Measurements from ENCODE around the gene FZD4.
"Not testable (repeated sequence)": the region's sequence is repeated elsewhere in the genome, so short reads cannot be mapped to it uniquely, and the experiment has no call there.

FZD4 gene

GRCh38 chr11:86987679-86988078 is 32.5 kb upstream of the FZD4 start:
- no peaks in the 10 kb centered on the region for H3K4me1 Mint-ChIP-seq
- H3K36me3 Mint-ChIP-seq (ENCODE audit: insufficient read depth) = no peaks in the 10 kb centered on the region
- H3K27me3 Mint-ChIP-seq = peaks cover 29% of the 10 kb centered on the region
- H3K4me3 Mint-ChIP-seq = no peak overlapping the region
- ATAC-seq (replicated peaks; ENCODE audit: extremely low read depth, poor library complexity, severe bottlenecking) (no peak), DNase-seq (ENCODE audit: low spot score in 2 of 2) (no peak)
- H3K27ac Mint-ChIP-seq (ENCODE audit: low read depth) = no peak overlapping the region
- H3K9me3 Mint-ChIP-seq = no peaks in the 10 kb centered on the region

- Mint-ChIP-seq H3K36me3 (ENCODE audit: insufficient read depth) (no peaks in the 10 kb centered on the region), H3K4me1 (no peaks in the 10 kb centered on the region), H3K27ac (ENCODE audit: low read depth) (no peak overlapping the region), H3K9me3 (no peaks in the 10 kb centered on the region), H3K4me3 (no peak overlapping the region), H3K27me3 (peaks cover 33% of the 10 kb centered on the region)
- ATAC-seq (replicated peaks; ENCODE audit: extremely low read depth, poor library complexity, severe bottlenecking) (no peak), DNase-seq (ENCODE audit: low spot score in 2 of 2) (no peak)
Observed at GRCh38 chr11:86984701-86985100, 29.5 kb upstream of the FZD4 start.

- no peaks in the 10 kb centered on the region for H3K9me3 Mint-ChIP-seq
- H3K27ac Mint-ChIP-seq (ENCODE audit: low read depth) = no peak overlapping the region
- H3K27me3 Mint-ChIP-seq = peaks cover 26% of the 10 kb centered on the region
- no peak for ATAC-seq (replicated peaks; ENCODE audit: extremely low read depth, poor library complexity, severe bottlenecking)
- no peaks in the 10 kb centered on the region for H3K36me3 Mint-ChIP-seq (ENCODE audit: insufficient read depth)
- no peak for DNase-seq (ENCODE audit: low spot score in 2 of 2)
- H3K4me3 Mint-ChIP-seq = no peak overlapping the region
- no peaks in the 10 kb centered on the region for H3K4me1 Mint-ChIP-seq
Observed at GRCh38 chr11:86983021-86983488, 27.9 kb upstream of the FZD4 start.

GRCh38 chr11:86981777-86982540 is 26.8 kb upstream of the FZD4 start:
- ATAC-seq (replicated peaks; ENCODE audit: extremely low read depth, poor library complexity, severe bottlenecking) = no peak
- Mint-ChIP-seq H3K9me3 (no peaks in the 10 kb centered on the region), H3K4me3 (no peak overlapping the region), H3K27ac (ENCODE audit: low read depth) (no peak overlapping the region), H3K27me3 (peaks cover 18% of the 10 kb centered on the region), H3K4me1 (no peaks in the 10 kb centered on the region), H3K36me3 (ENCODE audit: insufficient read depth) (no peaks in the 10 kb centered on the region)
- no peak for DNase-seq (ENCODE audit: low spot score in 2 of 2)

- Mint-ChIP-seq H3K4me3 (no peak overlapping the region), H3K36me3 (ENCODE audit: insufficient read depth) (no peaks in the 10 kb centered on the region), H3K27ac (ENCODE audit: low read depth) (no peak overlapping the region), H3K27me3 (peaks cover 11% of the 10 kb centered on the region), H3K4me1 (no peaks in the 10 kb centered on the region), H3K9me3 (no peaks in the 10 kb centered on the region)
- ATAC-seq (replicated peaks; ENCODE audit: extremely low read depth, poor library complexity, severe bottlenecking) (no peak), DNase-seq (ENCODE audit: low spot score in 2 of 2) (no peak)
Observed at GRCh38 chr11:86980086-86980796, 25.0 kb upstream of the FZD4 start.

- Mint-ChIP-seq H3K4me1 (no peaks in the 10 kb centered on the region), H3K27ac (ENCODE audit: low read depth) (no peak overlapping the region)
- DNase-seq (ENCODE audit: low spot score in 2 of 2) = no peak
Observed at GRCh38 chr11:86978756-86979608, 23.8 kb upstream of the FZD4 start.

GRCh38 chr11:86978247-86978646 is 23.1 kb upstream of the FZD4 start:
- H3K4me3 Mint-ChIP-seq = no peak overlapping the region
- no peaks in the 10 kb centered on the region for H3K36me3 Mint-ChIP-seq (ENCODE audit: insufficient read depth)
- H3K27ac Mint-ChIP-seq (ENCODE audit: low read depth) = no peak overlapping the region
- H3K4me1 Mint-ChIP-seq = no peaks in the 10 kb centered on the region
- no peaks in the 10 kb centered on the region for H3K9me3 Mint-ChIP-seq
- DNase-seq (ENCODE audit: low spot score in 2 of 2) (no peak), ATAC-seq (replicated peaks; ENCODE audit: extremely low read depth, poor library complexity, severe bottlenecking) (no peak)
- H3K27me3 Mint-ChIP-seq = peaks cover 7% of the 10 kb centered on the region

More at GRCh38 chr11:86978756-86979608, 23.8 kb upstream of the FZD4 start:
- Mint-ChIP-seq H3K9me3 (no peaks in the 10 kb centered on the region), H3K27me3 (peaks cover 7% of the 10 kb centered on the region), H3K4me3 (no peak overlapping the region), H3K36me3 (ENCODE audit: insufficient read depth) (no peaks in the 10 kb centered on the region)
- ATAC-seq (replicated peaks; ENCODE audit: extremely low read depth, poor library complexity, severe bottlenecking) = no peak

- no peak for ATAC-seq (replicated peaks; ENCODE audit: extremely low read depth, poor library complexity, severe bottlenecking)
- H3K27ac Mint-ChIP-seq (ENCODE audit: low read depth) = no peak overlapping the region
- no peaks in the 10 kb centered on the region for H3K36me3 Mint-ChIP-seq (ENCODE audit: insufficient read depth)
- DNase-seq (ENCODE audit: low spot score in 2 of 2) = no peak
- H3K4me1 Mint-ChIP-seq = no peaks in the 10 kb centered on the region
- peaks cover 4% of the 10 kb centered on the region for H3K9me3 Mint-ChIP-seq
- H3K4me3 Mint-ChIP-seq = no peak overlapping the region
- peaks cover 13% of the 10 kb centered on the region for H3K27me3 Mint-ChIP-seq
Observed at GRCh38 chr11:86977441-86978050, 22.4 kb upstream of the FZD4 start.

- no peak for ATAC-seq (replicated peaks; ENCODE audit: extremely low read depth, poor library complexity, severe bottlenecking)
- DNase-seq (ENCODE audit: low spot score in 2 of 2) = no peak
- Mint-ChIP-seq H3K4me3 (no peak overlapping the region), H3K27ac (ENCODE audit: low read depth) (no peak overlapping the region), H3K27me3 (peaks cover 41% of the 10 kb centered on the region), H3K36me3 (ENCODE audit: insufficient read depth) (no peaks in the 10 kb centered on the region), H3K4me1 (no peaks in the 10 kb centered on the region), H3K9me3 (peaks cover 6% of the 10 kb centered on the region)
Observed at GRCh38 chr11:86972734-86973133, 17.5 kb upstream of the FZD4 start.

GRCh38 chr11:86969258-86969657 is 14.1 kb upstream of the FZD4 start:
- no peak for ATAC-seq (replicated peaks; ENCODE audit: extremely low read depth, poor library complexity, severe bottlenecking)
- no peaks in the 10 kb centered on the region for H3K4me1 Mint-ChIP-seq
- no peak overlapping the region for H3K4me3 Mint-ChIP-seq
- peaks cover 76% of the 10 kb centered on the region for H3K27me3 Mint-ChIP-seq
- H3K9me3 Mint-ChIP-seq = peaks cover 6% of the 10 kb centered on the region
- no peak for DNase-seq (ENCODE audit: low spot score in 2 of 2)
- no peaks in the 10 kb centered on the region for H3K36me3 Mint-ChIP-seq (ENCODE audit: insufficient read depth)
- H3K27ac Mint-ChIP-seq (ENCODE audit: low read depth) = no peak overlapping the region

GRCh38 chr11:86967601-86968000 is 12.4 kb upstream of the FZD4 start:
- not testable (repeated sequence) for H3K36me3 Mint-ChIP-seq (ENCODE audit: insufficient read depth); H3K4me3 Mint-ChIP-seq; H3K4me1 Mint-ChIP-seq; H3K9me3 Mint-ChIP-seq; ATAC-seq (replicated peaks; ENCODE audit: extremely low read depth, poor library complexity, severe bottlenecking); H3K27ac Mint-ChIP-seq (ENCODE audit: low read depth); DNase-seq (ENCODE audit: low spot score in 2 of 2)
- peaks cover 86% of the 10 kb centered on the region for H3K27me3 Mint-ChIP-seq

GRCh38 chr11:86957976-86958646 is 2.9 kb upstream of the FZD4 start:
- DNase-seq (ENCODE audit: low spot score in 2 of 2) (no peak), ATAC-seq (replicated peaks; ENCODE audit: extremely low read depth, poor library complexity, severe bottlenecking) (no peak)
- Mint-ChIP-seq H3K4me1 (peaks cover 20% of the 10 kb centered on the region), H3K27me3 (peaks cover 63% of the 10 kb centered on the region), H3K36me3 (ENCODE audit: insufficient read depth) (peaks cover 2% of the 10 kb centered on the region), H3K9me3 (no peaks in the 10 kb centered on the region), H3K27ac (ENCODE audit: low read depth) (no peak overlapping the region), H3K4me3 (no peak overlapping the region)

Data from central memory CD8-positive, alpha-beta T cell (primary cell).